HG02870 (cell line): Measurements from ENCODE around the gene WWTR1.

ENCODE experiments used
- ATAC-seq: cut with Tn5 transposase; IDR thresholded peaks from one replicate; pipeline ENCODE4 v1.9.1; 2021; ENCODE audit warnings: mild to moderate bottlenecking, moderate library complexity; ENCODE audit not compliant: unreplicated experiment

Gene WWTR1

GRCh38 chr3:149572796-149573414, 84.9 kb downstream of the WWTR1 start:
- no peak for ATAC-seq

- ATAC-seq, result no peak
Observed at GRCh38 chr3:149571381-149571780, 86.4 kb downstream of the WWTR1 start.

- ATAC-seq, result no peak
Observed at GRCh38 chr3:149570016-149570415, 87.8 kb downstream of the WWTR1 start.

- no peak for ATAC-seq
Observed at GRCh38 chr3:149567381-149567780, 90.4 kb downstream of the WWTR1 start.

- no peak for ATAC-seq
Observed at GRCh38 chr3:149566292-149566975, 91.4 kb downstream of the WWTR1 start.

- no peak for ATAC-seq
Observed at GRCh38 chr3:149564079-149564478, 93.7 kb downstream of the WWTR1 start.

- no peak for ATAC-seq
Observed at GRCh38 chr3:149563114-149563513, 94.7 kb downstream of the WWTR1 start.

GRCh38 chr3:149560617-149561016, 97.2 kb downstream of the WWTR1 start:
- ATAC-seq, result no peak

GRCh38 chr3:149560001-149560400, 97.8 kb downstream of the WWTR1 start:
- ATAC-seq, result no peak

GRCh38 chr3:149559525-149559924, 98.3 kb downstream of the WWTR1 start:
- no peak for ATAC-seq

- no peak for ATAC-seq
Observed at GRCh38 chr3:149555927-149556326, 101.9 kb downstream of the WWTR1 start.

GRCh38 chr3:149554826-149555225, 103.0 kb downstream of the WWTR1 start:
- no peak for ATAC-seq

GRCh38 chr3:149553781-149554451, 103.9 kb downstream of the WWTR1 start:
- ATAC-seq, result no peak

- no peak for ATAC-seq
Observed at GRCh38 chr3:149552700-149553099, 105.1 kb downstream of the WWTR1 start.

GRCh38 chr3:149551500-149551899, 106.3 kb downstream of the WWTR1 start:
- no peak for ATAC-seq

- no peak for ATAC-seq
Observed at GRCh38 chr3:149548669-149549065, 109.2 kb downstream of the WWTR1 start.

GRCh38 chr3:149547954-149548668, 109.7 kb downstream of the WWTR1 start:
- no peak for ATAC-seq

GRCh38 chr3:149547413-149547812, 110.4 kb downstream of the WWTR1 start:
- no peak for ATAC-seq

GRCh38 chr3:149545049-149545448, 112.8 kb downstream of the WWTR1 start:
- ATAC-seq, result no peak

- no peak for ATAC-seq
Observed at GRCh38 chr3:149542375-149543312, 115.2 kb downstream of the WWTR1 start.
